GM15510 (cell line): Measurements from ENCODE around the gene CWC15.

Experiments used
- POLR2A ChIP-seq: IDR thresholded peaks from 3 replicates; pipeline ENCODE4 v1.6.1; 2011; ENCODE audit warnings: borderline replicate concordance; ENCODE audit not compliant: insufficient read length; ENCODE audit errors: extremely low read depth

CWC15 gene

DNA sequence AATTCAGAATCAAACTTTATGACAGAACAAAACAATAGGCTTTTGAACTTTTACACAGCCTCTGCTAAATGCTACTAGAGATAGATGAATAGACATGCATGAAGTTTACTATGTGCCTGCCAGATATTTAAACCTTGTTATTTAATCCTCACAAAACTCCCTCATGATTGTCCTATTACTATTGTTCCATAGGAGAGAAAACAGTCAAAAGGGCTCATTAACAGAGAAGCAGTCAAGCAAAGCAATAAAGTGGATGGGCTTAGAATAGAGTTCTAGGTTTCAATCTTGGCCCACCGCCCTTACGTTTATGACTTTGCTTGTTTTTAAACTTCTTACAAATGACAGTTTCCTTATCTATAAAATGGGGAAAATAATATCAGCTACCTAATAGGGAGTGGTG is 12.9 kb downstream of the CWC15 start:
- no peak for TF ChIP-seq POLR2A

DNA sequence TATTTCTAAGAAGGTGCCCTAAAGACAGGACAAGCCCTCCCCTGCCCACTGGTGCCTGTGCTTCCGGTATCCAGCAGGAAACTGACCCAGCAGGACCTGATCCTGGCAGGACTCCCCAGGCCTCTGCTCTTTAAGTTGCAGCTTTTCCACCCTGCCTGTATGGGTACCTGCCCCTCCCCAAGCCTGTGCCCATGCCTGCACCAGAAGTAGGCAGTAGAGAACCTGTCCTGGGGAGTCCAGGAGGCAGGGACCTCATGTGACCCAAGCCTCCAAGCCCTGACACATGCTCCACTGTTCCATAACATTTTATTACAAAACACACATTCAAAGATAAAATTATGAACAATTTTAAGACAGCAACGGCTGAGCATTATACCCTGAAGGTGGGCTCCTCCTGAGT is 14.2 kb downstream of the CWC15 start:
- no peak for TF ChIP-seq POLR2A

DNA sequence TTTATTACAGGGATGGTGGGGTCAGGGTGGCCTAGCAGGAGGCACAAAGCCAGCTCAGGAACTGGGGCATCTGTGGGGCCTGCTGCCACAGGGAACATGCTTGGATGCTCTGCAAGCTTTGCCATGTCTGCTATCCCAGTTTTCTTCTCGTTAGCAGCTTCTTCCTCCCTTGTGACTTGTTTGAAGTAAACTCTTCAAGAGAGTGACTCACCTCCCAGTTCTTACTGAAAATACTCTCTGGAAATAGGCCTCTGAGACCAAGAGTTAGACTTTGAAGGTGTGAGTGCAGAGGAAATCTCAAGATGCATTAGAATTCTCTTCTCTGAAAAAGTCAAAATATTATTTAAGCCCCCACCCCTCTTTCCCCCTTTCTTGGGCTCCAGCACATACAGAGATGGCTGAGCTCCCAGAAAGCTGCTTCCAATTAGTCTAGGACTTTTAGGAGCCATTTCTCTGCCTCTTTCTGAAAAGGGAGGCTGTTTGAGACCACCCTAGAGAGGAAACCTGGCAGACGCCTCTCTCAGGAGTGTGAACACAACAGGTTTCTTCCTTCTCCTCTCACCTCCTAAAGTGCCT is 15.1 kb downstream of the CWC15 start:
- TF ChIP-seq POLR2A: no peak

DNA sequence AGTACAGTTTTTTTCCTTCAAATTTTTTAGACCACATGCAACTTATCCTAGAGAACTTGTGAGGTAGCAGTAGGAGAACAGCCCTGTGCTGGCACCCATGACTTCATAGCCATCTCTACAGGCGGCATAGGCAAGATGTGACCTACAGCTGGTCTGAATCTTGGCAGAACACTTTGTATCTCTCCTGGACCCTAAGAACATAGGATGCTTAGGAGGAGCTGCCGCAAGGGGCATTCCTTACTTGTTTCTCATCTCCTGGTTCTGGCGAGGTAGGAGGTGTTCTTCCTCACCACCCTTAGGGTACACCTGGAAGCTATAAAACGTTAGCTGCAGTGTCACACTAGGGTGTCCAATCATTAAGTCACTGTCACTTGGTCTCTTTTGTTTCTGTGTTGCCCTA is 16.4 kb downstream of the CWC15 start:
- no peak for TF ChIP-seq POLR2A

DNA sequence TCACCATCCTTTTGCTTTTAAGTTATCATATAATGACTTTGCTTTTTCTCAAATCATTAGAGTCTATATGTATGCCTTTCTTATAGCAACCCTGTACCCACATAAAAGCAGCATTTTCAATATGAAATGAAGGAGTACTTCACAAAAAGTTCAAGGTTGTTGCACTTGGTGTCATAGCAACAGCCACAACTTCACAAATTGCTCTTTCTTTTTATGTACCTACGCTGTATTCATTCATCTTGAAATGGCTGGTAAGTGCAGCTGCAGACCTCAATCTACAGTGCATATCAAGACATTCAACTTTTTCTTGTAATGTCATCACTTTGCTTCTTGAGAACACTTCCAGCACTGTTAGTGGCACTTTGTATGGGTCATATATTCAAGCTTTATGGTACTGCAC is 18.6 kb downstream of the CWC15 start:
- no peak for TF ChIP-seq POLR2A

DNA sequence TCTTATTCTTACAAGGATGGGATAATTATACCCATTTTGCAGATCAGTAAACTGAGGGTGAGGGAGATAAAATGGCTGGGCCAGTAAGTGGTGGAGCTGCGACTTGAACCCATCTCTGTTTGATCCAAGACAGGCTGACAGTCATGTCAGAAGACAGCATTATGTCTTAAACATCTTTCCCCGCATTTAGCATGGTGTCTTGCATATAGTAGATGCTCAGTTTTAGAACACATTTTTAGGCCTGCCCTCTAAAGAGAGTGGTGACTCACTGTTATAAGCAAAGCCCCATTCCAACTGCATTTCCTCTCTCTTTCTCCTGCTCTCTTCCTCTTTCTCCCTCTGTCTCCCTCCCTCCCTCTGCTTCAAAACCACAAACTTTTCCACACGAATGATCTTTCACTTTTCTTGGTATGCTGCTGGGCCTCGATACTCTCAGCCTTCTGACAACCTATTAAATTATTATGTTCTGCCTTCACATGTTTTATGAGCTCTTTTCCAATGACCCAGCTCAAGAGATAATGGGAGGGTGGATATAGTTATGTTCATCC is 25.2 kb downstream of the CWC15 start:
- no peak for TF ChIP-seq POLR2A

DNA sequence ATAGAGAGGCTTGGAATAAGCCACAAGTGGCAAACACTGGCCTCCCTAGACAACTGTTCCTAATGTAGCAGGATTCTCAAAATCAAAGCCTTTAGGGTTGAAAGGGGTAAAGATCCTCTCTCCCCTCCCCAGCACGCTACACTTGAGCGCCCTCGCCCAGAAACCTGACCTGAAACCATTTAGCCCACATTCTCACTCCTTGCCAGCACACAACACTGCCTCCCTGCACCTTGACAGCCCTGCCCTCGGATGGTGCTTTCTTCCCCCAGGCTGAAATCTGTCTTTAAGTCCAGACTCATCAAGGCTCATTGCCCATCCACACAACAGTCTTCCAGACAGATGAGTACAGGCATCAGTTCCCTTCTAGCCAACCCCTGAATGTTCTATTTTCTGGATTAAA is 26.5 kb downstream of the CWC15 start:
- TF ChIP-seq POLR2A: no peak

DNA sequence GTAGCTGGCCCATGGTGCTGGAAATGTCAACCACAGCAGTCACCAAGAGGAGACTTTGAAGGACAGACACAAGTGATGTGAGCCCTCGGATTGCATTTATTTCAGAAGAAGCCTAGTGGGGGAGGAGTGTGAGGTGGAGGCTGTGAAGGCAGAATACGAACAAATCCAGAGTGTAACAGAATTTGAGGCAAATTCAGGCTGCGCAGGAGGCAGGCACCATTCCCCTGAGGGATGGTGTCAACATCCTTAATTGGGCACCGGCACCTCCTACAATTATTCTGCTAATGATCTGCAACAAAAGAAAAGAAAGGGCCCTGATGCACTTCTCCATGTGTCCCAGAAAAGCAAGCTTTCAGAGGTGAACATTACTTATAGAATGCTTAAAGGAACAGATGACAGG is 32.2 kb downstream of the CWC15 start:
- TF ChIP-seq POLR2A: no peak

DNA sequence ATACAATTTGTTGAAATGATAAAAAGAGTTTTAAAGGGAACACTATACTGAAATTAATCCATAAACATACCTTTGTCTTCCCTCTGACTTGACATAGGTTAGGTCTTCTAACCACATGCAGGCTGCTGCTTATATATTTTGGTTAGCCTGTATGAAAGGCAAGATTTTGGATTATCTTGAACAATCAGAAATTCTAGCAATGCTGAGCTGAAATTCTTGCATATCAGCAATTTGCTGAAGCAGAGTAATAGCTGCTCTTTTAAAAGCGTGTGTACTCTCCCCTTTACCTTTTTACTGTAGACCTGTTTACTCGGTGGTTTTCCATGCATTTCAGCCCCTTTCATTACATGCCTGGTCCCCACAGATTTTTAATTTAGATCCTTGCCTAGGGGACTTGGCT is 34.0 kb downstream of the CWC15 start:
- TF ChIP-seq POLR2A: no peak

DNA sequence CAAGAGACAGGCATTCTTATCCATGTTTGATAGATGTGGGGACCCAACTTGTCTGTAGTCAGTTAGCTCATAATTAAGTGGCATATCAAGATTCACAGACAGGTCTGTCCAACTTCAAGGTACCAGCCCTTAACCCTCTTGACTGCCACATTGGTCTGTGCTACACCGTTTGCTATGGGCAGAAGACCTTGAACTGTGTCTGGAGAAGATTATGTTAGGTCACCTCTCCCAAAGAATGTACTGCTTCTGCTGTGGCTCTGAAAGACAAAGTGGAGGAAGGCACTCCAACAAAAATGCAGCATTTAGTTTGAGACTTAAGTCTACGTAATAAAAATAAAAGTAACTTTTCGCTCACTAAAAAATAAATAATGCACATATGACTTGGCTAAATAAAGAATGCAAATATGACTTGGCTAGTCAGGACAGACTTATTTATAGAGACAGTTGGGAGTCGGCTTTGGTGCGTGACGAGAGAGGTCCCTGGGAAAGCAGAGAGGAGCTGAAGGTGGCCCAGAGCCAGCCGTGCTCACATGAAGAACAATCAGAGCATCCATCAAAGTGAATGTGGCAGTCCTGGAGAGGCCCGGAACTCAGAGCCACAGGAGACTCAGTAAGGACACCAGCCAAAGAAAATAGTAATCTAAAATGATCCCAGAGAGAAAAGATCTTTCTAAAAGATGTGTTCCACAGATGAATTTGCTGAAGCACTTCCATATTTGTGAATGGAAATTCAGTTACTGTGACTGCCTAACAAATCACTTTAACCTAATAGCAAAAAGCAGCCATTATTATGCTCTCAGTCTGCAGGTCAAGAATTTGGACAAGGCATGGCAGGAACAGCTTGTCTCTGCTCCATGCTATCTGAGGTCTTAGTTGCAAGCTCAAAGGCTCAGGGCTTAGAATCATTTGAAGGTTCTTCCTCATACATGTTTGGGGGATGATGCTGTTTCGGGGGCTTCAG is 35.0 kb downstream of the CWC15 start:
- TF ChIP-seq POLR2A: no peak

DNA sequence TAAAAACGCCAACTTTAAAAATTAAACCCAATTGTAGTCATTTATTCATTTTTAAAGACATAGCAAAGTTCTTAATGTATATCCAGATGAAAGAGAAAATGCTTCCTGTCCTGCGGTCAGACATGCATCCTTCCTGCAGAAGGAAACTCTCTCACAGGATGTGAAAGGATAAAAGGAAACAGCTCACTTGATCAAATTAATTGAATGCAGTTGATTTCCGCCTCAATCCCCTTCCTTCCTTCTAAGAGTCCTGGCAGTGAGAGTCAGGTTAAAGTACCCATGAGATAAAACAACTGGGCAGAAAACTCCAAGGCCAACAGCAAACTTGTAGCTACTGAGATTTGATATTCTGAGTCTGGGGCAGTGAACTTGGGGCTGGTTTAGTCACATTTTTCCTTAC is 38.5 kb downstream of the CWC15 start:
- TF ChIP-seq POLR2A: no peak

DNA sequence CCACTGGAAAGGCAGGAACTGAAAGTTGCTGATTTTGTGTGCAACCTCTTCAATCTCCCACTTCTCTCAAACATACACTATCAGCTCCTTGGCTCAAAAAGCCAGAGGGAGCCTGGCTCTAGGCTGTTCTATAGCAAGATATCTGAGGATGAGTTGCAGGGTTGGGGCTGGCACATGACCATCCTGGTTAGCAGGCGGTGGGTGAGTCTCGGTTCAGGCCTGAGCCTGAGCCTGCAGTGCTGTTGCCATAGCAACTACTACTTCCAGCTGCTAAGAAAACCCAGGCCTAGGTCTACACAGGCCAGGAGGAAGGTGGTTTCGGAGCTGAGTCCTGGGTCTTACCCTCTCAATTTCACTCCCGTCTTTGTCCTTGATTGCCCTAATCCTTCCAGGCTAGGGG is 39.0 kb downstream of the CWC15 start:
- no peak for TF ChIP-seq POLR2A

DNA sequence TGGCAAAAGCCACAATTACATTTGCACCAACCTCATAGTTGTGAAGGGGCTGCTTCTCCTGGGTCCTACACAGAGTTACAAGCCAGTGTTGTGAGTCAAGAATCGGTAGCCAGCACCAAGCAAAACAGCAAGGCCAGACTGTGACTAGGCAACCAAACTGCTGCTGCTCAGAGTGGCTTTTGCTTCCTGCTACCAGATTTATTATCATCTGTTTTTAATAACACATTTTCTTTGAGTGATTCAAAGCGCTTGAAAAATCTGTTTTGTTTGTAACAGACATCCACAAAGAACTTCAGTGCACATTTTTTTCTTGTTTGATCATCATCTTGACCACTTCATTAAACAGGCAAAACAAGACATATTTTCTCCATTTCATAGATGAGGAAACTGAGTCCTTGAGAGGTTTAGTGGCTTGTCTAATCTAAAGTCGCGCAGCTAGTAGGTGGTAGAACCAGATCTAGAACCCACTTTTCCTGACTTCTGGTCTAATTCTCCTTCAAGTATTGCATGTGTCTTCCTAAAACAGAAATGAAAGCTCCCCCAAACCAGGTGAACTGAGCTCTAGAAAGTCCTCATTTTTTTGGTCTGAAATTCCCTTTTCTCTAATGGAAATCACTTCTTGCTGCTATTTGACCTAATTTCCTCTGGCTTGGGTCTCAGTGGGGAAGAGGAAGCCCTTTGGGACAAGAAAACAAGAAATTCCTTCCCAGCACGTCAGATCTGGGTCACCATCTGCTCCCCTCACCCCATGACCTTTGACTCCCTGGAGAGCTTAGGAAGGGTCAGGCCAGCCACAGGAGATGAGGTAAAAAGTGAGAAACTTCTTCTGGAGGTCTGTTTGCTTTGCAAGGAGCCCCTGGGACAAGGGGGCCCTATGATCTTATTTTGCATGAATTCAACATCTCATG is 39.9 kb downstream of the CWC15 start:
- TF ChIP-seq POLR2A: no peak

DNA sequence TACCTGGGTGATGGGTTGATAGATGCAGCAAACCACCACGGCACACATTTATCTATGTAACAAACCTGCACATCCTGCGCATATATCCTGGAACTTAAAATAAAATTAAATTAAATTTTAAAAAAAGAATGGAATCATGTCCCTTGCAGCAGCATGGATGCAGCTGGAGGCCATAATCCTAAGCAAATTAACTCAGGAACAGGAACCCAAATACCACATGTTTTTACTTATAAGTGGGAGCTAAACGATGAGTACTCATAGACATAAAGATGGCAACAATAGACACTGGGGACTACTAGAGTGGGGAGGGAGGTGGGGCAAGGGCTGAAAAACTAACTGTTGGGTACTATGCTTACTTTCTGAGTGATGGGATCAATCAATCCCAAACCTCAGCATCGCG is 40.9 kb downstream of the CWC15 start:
- no peak for TF ChIP-seq POLR2A
